ENCODE measurements around the gene SURF6.
"Not testable (repeated sequence)": the region's sequence is repeated elsewhere in the genome, so short reads cannot be mapped to it uniquely, and the experiment has no call there.

SURF6 gene

DNA sequence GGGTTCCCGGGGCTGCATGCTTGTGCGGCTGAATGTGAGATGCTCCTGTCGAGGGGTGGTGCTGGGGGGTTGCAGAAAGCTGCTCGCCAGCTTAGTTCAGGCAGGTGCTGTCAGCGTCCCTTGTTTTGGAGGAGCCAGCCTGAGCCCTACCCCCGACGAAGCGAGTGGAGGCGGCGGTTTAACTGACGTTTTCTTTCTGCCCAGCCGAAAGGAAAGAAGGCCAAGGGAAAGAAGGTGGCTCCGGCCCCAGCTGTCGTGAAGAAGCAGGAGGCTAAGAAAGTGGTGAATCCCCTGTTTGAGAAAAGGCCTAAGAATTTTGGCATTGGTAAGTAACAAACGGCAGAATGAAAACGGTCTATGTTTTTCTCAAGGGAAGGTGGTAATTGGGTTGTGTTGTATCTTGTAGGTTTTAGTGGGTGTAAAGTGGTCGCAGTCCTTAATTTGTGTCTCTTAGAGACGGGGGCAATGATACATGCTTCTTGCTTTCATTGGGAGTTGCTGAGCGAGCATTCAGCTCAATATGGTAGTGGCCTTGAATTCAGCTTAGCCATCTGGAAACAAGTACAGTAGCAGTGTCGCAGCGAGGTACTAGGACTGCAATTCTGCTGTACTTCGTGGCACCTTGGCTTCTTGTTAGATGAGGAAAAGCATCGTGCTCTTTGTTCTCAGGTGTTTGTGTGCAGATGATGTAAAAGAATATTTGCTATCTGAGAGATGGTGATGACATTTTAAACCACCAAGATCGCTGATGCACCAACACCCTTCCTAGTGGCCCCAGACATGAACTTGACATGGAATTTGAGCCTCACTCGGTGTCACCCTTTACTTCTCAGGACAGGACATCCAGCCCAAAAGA is 13.0 kb upstream of the SURF6 start:
- DNase-seq, result peak in 1 of 56 donors; percentile 36

- DNase-seq, result peak in 55 of 56 donors; percentile 43 to 94 (median 82)
Measured at GRCh38 chr9:133347985-133348717, 12.2 kb upstream of the SURF6 start, which contains the start of the genes MED22 and RPL7A. TSS of gene MED22 (minus strand) at chr9:133348131. CDS start at chr9:133346662, 1,469 bp downstream. TSS of gene RPL7A (plus strand) at chr9:133348218. CDS start at chr9:133348244, 26 bp downstream.

DNA sequence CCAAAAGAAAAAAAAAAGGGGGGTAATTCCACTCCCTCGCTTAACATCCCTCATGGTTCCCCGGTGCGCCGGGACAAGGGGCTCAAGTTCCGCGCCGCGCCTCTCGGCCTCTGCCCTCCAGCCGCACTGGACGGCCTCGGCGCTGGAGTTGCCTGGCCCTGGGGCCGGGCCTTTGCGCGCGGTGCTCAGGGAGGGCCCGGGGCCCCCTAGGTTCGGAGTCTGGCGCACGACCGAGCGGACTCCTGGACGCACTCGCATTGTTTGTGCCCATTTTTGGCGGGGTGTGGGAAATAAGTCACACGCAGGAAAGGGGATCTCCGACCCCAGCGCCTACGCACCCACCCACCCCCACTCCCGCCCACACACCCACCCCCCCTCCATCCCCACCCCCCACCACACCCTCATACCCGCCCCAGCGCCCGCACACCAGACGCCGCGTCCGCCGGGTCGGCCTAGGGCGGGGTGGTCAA is 11.6 kb upstream of the SURF6 start:
- peak in 5 of 56 donors; percentile 47 to 63 (median 55) for DNase-seq

DNA sequence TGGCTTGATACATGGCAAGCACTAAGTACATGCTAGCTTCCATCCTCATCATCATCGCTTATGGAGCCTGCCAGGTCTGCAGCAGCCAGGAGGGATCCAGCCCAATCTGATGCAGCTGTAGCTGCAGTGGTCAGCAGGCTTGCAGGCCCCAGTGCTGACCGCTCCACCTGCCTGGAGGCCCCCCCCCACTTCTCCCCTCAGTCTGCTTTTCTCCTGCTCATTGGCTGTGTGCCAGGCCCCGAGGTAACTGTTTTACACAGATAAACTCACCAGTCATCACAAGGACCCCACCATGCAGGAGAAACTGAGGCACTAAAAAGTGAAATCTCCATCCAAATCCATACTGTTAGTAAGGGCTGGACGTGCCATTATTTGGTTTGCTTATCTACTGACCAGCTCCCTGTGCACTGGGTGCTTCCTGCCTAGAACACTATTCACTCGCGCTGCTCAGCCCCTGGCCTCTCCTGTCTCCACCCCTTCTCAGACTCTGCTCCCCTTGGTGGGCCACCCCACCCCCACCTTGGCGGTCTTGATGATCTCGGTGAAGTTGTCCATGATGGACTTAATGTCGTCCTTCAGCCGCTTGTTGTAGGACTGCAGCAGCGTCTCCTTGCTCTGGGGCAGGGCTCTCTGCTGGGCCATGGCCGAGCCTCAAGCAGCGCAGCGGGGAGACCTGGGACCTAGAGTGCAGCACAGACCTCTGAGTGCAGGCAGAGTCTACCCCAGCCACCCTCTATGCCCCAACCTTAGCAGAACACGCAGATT is 10.2 kb upstream of the SURF6 start:
- DNase-seq, result no peak

DNA sequence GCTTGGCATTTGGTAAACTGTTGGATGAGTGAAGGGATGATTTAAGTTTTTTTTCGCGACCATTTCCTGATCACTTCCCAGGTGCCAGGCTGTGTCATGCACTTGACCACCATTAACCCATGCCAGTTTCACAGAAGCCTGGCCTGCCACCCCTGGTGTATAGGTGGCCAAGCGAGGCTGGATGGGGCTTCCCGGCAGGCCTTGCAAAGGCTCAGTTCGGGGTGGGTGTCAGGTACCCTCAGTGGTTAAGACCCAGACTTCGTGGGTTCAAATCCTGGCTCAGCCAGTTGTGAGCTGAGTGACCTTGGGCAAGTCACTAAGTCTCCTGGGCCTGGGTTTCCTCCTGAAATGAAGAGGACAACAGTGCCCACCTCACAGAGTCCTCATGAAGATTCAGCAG is 9.6 kb upstream of the SURF6 start:
- DNase-seq, result no peak

- DNase-seq, result no peak
Measured at GRCh38 chr9:133344979-133345378, 9.0 kb upstream of the SURF6 start.

DNA sequence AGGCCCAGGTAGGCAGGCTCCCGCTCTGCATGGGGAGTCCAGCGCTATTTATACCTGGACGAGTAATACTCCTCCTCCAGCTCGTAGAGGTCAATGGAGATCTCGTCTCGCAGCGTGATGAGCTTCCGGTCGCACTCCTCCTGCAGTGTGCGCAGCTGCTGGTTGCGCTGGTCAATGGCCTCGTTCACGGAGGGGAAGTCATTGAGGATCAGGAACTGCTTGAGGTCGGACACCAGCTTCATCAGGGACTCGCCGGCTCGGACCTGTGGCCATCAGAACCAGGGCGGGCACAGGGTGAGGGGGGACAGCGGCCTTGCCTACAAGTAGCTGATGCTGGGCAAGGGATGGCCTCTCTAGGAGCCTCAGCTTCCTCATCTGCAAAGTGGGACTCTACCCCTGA is 8.1 kb upstream of the SURF6 start:
- DNase-seq, result no peak

DNA sequence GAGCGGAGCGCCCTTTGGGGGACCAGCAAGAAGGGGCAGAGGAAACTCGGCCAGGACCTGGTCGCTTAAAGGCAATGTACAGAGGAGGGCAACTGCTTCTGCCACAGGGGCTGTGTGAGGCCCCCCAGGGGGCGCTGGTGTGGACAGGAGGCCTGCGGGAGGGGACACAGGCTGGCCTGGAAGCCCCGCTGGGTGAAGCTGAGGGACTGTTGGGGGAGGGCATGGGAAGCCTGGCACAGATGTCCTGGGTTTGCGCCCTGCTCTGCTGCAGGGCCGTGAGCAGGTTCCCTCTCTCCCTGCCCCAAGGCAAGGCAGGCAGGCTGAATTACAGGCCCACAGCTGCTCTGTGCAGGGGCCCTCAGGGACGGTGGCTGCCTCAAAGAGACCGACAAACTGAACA is 6.6 kb upstream of the SURF6 start:
- DNase-seq, result no peak

- DNase-seq, result no peak
Measured at GRCh38 chr9:133342069-133342406, 6.0 kb upstream of the SURF6 start.

DNA sequence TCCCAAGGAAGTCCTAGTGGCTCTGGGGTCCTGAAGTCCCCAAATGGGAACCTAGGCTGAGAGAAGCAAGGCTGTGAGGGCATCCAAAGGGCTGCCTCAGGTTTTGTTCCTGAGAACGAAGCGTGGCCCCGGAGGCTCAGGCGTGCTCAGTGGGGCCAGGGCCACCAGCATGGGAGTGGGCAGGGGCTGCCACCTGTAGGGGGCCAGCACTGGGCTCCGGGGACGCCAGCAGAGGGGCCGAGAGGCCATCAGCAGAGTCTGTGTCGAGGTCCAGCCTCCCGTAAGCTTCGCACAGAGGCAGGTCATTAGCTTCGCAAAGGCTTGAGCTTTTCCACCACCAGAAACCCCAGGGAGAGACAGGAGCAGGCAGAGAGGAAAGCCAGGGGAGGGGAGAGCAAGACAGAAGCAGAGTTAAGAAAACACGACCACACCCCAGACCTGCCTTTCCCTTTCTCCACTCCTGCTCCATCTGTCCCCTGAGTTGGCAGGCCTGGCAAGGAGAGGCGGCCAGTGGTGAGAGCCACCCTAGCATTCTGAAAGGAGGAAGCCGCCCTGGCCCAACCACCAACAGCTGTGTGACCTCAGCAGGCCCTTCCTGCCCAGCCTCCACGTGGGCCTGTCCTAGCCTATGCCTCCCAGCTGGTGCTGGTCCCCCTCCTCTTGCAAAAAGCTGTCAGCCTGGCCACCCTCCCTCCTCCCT is 5.5 kb upstream of the SURF6 start:
- peak in 11 of 56 donors; percentile 4 to 50 (median 23) for DNase-seq

GRCh38 chr9:133340916-133341315 is 4.9 kb upstream of the SURF6 start:
- no peak for DNase-seq

GRCh38 chr9:133340256-133340655 is 4.3 kb upstream of the SURF6 start:
- no peak for DNase-seq

DNA sequence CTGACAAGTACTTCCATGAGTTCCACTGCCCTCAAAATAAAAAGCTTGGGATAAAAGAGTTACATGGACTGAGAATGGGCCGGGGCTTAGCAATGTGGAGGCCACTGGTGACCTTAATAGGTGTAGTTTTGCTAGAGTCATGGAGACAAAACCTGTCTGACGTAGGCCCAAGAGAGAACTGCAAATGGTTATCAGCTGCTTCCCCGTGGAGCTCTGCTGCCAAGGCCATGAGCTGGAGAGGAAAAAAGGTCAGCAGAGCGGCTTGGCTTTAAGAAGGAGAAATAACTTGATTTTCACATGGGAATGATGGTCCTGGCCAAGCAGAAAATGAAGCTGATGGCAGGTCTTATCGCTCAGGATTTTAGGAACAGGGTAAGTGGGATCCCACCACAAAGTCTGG is 3.7 kb upstream of the SURF6 start:
- no peak for DNase-seq

DNA sequence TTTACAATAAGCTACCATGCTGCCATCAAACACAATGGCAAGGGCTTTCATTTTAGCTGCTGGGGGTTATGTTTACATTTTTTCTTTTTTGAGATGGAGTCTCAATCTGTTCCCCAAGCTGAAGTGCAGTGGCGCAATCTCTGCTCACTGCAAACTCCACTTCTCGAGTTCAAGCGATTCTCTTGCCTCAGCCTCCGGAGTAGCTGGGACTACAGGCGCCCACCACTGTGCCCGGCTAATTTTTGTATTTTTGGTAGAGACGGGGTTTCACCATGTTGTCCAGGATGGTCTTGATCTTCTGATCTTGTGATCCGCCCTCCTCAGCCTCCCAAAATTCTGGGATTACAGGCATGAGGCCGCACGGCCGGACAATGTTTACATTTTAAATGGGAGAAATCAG is 1.1 kb downstream of the SURF6 start:
- DNase-seq, result not testable (repeated sequence)

DNA sequence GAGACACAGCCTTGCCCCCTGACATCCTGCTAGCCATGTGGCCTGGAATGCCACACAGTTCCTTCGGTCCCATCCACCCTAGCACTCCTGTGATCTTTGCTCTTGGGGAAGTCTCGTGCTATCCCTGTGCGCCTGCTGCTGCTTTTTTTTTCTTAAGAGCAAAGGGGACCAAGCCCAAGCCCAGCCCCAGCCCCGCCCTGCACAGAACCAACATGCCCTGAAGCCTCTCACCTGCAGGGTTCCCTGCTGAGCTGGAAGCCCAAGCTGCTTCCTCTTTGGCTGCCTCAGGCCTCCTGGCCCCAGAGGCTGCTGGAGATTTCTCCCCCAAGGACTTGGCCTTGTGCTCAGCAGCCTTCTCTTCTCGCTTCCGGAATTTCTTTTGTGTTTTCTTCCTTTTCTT is 1.8 kb downstream of the SURF6 start:
- DNase-seq, result no peak

GRCh38 chr9:133333566-133333965 is 2.4 kb downstream of the SURF6 start:
- DNase-seq, result no peak

GRCh38 chr9:133333011-133333410 is 3.0 kb downstream of the SURF6 start:
- no peak for DNase-seq

DNA sequence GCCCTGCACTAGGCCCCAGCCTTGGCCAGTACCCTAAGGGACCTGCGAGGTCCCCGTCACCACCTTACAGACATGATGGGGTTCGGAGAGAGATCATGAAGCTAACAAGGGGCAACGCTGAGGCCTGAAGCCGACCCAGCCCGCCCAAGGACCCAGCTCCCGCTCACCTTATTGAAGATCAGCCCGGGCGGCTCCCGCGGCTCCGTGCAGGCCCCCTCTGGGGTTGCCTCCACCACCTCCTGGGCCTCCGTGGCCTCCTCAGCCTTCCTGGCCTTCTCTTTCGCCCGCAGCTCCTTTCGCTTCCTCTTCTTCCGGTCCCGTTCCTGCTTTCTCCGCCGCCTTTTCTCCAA is 3.6 kb downstream of the SURF6 start:
- no peak for DNase-seq

DNA sequence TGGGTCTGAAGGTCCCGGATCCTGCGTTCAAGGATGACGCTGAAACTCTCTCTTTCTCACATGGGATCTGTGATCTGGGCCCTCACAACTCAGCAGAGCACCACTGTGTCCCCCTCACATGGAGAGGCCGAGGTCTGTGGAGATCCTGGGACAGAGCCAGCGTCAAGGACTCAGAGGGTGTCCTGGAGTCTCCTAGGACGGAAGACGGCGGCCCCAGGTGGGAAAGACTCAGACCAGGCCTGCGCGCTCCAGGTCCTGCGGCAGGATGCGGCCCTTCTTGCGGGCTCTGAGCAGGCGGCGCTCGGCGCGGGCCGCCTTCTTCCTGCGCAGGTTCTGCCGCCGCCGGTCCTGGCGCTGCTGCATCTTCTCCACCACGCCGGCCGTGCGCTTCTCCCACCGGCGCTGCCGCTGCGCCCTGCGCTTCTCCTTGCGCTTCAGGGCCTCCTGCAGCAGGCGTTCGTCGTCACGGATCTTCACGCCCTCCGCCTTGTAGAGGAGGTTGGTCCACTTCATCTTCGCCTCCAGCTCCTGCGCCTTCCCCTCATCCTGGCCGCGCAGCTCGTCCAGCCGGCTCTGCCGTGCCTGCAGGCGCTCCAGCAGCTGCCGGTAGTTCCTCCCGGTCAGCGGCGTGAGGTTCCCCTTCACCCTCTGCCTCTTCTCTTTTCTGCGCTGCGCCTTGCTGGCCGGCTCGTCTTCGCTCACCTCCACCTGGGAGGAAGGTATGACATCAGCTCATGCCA is 4.2 kb downstream of the SURF6 start:
- no peak for DNase-seq

- no peak for DNase-seq
Measured at GRCh38 chr9:133331221-133331620, 4.8 kb downstream of the SURF6 start.
